SH-SY5Y (cell line): Measurements from ENCODE around the gene LRFN2.

Source experiments
- GATA2 ChIP-seq: IDR thresholded peaks from 2 replicates; pipeline ENCODE4 v1.6.1; 2011; ENCODE audit warnings: mild to moderate bottlenecking, low read depth, low read length
- GATA3 ChIP-seq: IDR thresholded peaks from 2 replicates; pipeline ENCODE4 v1.6.1; 2011; ENCODE audit warnings: low read depth, mild to moderate bottlenecking, low read length, moderate library complexity

The LRFN2 gene

GRCh38 chr6:40397287-40398033 is 189.7 kb downstream of the LRFN2 start:
- TF ChIP-seq GATA3 (no peak), GATA2 (no peak)

- TF ChIP-seq GATA2 (no peak), GATA3 (no peak)
Measured at GRCh38 chr6:40395698-40396076, 191.5 kb downstream of the LRFN2 start.

DNA sequence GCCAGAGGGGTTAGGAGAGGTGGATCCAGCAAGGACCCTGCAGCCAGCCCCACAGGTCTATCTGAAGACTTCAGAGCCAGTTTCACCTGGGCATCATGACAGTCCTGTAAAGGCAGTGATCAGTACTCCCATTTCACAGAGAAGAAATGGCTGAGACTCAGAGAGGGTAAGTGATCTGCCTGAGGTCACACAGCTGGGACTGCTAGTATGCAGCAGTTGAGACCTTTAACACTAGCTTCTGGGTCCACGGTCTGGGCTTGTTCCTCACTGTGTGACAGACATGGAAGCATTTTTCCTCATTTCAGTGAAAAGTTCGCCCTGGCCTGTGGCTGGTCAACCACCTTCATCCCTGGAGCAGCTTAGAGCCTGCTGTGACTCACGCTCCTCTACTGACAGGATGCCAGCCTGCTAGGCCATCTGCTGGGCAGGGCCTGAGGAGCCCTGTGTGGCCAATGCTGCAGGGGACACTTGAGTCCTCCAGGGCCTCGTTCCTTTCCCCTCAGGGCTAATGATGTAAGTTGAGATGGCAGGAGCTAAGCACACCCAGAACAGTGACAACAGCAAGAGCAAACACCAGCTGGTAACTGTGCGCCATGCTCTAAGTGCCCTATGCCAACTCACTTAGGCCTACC is 192.0 kb downstream of the LRFN2 start:
- no peak for TF ChIP-seq GATA3
- no peak for TF ChIP-seq GATA2

GRCh38 chr6:40394381-40394780 is 192.8 kb downstream of the LRFN2 start:
- no peak for TF ChIP-seq GATA3
- TF ChIP-seq GATA2, result no peak

GRCh38 chr6:40393641-40394040 is 193.5 kb downstream of the LRFN2 start:
- no peak for TF ChIP-seq GATA3
- no peak for TF ChIP-seq GATA2

GRCh38 chr6:40392589-40392988 is 194.6 kb downstream of the LRFN2 start:
- no peak for TF ChIP-seq GATA2
- no peak for TF ChIP-seq GATA3

- TF ChIP-seq GATA3 (no peak), GATA2 (no peak)
Measured at GRCh38 chr6:40391851-40392517, 195.2 kb downstream of the LRFN2 start.

DNA sequence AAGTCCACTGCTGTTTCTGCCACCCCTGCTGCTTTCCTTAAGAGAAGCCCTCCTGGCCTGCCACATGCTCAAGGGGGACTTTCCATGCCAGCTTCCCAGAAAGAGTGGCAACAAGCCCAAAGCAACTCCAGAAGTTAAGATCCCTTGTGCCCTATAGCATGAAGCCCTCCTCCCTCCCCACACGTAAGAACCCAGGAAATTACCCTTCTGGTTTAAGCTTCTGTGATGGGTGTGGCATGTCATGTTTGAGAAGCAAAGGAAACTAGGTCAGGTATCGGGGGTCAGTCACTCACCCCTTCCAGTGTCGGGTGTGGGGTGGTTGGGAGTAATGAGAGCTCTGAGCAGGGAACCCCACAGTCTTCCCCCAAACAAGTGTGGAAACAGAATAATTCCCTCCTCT is 196.1 kb downstream of the LRFN2 start:
- TF ChIP-seq GATA3, result no peak
- no peak for TF ChIP-seq GATA2

DNA sequence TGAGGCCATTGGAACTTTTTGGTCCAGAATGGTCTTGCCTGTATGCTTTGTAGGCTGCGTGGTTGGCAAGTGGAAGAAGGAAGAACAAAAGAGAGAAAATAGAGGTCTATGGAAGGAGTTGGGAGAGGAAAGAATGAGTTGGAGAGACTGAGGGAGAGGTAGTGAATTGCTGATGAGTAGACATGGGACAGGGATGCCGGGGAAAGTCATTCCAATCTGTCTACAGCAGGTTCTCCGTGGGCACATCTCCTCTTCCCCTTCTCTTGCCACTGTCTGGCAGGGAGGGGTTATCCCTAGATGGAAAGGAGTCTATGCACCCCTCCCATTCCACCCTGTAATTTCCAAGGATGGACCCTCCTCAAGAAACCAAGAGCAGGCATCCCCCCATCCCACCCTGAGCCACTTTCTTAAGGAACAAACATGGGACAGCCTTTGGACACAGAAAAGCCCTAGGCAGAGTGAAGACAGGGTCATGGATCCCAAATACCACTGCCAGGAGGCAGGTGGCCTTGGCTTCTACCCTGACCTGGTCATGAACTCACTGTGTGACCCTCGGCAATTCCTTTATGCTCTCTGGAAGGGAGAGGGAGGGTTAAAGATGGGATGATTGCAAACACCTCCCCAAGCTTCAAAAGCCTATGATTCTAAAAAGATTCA is 196.9 kb downstream of the LRFN2 start:
- TF ChIP-seq GATA2 (no peak), GATA3 (no peak)

DNA sequence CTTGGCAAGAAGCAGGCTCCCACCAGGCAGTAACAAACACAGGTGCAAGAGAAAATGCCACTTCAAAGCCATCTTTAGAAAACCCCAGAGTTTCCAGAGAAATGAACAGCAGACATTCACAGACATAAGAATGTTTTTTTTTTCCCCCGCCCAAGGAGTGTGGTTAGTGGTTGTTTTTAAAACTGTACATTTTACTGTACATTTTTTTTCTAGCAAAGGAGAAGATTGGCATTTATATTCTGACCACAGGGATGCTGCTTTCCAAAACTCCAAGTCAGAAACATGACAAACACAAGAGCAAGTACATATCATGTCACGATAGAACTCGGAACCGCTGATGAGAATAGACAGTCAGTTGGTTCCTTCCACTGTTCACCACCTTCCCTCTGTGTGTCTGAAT is 197.9 kb downstream of the LRFN2 start:
- TF ChIP-seq GATA3 (no peak), GATA2 (no peak)

GRCh38 chr6:40387871-40388264 is 199.3 kb downstream of the LRFN2 start:
- no peak for TF ChIP-seq GATA3
- no peak for TF ChIP-seq GATA2

DNA sequence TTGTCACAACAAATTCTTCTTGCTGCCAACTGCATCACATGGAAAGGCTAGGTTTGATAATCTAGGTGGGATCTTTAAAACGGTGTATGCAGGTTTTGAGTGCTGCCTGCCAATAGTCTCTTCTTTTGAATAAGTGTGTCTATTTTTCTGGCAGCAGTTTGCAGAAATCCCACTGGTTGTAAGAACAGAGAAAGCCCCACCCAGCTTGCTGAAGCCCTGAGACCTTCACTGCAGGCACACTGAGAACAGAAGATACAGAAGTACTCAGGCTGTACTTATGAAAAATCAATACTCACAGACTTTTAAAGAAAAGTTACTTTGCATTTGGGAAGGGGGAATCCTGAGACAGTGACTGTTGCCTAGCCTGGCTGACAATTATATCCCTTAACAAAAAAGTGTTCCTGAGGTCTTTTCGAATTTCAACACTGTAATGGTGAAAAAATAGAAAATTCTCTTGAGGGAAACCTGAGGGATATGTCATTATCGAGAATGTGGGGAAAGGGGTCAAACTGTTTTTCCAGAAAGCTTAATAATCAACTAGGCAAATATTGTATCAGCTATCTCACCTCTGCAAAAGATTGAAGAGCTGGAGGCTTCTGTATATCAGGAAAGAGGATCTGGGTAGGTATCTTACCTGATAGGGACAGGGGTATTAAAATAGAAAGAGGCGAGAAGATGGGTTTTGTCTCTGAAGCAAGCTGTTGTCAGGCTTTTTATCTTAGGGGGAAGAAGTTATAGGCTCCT is 199.9 kb downstream of the LRFN2 start:
- TF ChIP-seq GATA2 (no peak), GATA3 (no peak)

DNA sequence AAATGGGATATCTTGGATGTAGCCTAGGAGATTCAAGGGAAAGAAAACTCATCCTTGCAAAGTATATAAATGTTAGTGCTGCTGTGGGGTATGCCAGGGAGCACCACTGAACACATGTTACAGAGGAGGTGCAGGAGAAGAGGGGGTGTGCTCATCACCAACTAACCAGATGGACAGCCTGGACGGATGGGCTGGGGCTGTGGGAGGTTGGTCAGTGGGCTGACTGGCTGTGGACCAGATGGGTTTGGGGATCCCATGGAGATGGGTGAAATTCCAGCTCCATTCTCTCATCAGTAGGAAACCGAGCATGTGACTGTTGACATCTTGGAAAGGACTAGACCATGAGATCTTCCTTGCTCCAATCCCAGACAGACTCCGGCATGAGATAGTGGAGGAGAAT is 201.0 kb downstream of the LRFN2 start:
- TF ChIP-seq GATA2, result no peak
- no peak for TF ChIP-seq GATA3
